ENCODE measurements around the gene NSD1.

Gene NSD1

DNA sequence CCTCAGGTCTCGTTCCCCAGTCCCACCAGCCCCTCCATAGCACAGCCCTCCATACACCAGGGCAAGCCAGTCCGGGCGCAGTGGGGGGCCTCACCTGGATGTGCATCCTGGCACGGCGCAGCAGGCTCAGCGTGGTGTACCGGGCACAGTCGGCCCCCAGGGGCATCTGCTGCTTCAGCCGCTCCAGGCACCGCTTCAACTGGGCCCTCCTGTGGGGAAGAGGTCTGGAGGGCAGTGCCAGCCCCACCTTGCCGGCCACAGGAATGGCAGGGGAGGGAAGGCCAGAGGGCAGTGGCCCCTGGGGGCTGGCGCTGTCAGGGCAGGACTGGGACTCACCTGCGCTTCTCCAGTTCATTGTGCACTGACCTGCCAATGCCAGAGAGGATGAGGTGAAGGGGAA lies 176.8 kb downstream of the NSD1 start:
- no peak for DNase-seq

DNA sequence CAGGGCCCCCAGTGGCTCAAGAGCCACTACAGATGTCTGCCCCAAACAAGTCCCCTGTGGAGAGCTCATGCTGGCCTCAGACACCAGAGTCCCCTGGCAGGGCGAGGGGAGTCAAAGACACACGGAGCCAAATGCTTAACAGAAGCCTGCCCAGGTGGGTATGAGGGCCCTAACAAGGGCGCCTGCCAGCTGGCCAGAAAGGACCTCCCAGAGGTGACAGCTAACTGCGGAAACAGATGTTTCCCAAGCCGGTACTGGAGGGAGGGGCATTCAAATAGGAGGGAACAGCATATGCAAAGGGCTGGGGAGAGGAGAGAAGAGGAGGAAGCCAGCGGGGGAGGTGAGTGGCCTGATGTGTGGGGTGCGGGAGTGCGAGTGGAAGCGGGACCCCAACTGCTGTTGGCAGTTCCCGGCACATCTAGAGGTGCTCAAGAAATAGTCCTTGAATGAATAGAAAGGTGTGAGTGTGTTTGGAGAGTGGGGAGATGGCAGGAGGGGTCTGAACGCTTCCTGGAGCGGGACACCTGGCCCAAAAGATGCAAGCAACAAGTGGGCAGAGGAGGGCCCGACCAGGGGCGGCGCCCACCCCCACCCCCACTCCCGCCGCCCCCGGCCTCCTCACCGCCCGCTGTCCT lies 177.3 kb downstream of the NSD1 start:
- no peak for DNase-seq

DNA sequence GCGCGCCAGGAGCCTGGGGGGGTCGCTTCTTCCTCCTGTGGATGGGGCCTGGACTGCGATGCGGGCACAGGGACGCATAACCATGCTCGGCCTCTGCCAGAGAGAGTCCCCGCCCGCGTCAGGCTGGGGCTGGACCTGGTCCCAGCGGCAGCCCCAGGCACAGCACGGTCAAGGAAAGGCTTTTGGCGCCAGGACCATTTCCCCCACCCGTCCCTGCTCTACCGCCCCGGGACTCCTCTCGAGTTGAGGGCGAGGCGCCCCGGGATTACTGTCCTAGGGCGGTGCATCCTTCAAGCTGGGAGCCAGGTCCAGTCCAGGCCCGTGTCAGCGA lies 177.8 kb downstream of the NSD1 start:
- DNase-seq, result no peak

DNA sequence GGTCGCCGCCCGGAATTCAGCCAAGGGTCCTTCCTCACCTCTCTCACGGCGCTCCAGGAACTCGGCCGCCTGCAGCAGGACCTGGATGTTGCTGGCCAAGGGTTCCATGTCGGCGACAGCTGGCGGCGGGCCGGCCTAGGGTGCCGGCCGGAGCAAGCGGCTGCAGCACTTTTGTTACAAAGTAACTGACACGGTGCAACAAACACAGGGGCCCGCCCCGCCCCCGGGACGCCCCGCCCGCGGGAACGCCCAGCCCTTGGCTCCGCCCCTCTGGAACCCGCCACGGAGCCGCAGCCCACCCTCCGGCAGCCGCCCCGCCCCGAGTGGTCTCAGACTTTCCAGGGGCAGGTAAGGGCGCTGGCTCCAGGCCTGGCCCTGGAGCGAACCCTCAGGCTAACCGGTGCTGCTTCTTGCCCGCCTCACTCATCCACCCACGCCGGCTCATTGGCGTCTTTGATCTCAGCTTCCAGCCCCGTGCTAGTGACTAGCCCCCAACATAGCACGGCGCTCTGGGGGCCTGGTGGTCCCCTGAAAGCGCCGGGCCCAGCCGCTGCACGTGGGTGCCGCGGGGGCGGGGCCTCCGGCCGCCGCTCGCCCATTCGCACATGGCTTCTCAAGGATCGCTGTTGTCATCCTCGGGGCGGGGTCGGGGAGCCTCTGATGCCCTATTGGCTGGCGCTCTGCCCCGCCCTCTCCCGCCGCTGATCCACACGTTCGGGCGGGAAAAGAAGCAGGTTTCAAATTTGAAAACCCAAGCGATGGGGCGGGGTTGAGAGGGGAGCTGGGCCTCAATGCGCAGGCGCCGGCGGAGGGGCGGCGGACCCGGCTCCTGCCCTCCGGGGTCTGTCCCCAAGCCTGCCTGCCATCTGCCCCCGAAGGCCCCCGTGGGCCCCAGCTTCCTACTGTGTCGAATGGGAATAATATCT lies 178.4 kb downstream of the NSD1 start, which contains the start of gene MXD3:
Gene MXD3, minus strand, starts transcription at position 176 of the 926 bp plus-strand sequence. Its CDS starts 68 bp downstream, at position 108.
- peak; percentile 83 for DNase-seq

DNA sequence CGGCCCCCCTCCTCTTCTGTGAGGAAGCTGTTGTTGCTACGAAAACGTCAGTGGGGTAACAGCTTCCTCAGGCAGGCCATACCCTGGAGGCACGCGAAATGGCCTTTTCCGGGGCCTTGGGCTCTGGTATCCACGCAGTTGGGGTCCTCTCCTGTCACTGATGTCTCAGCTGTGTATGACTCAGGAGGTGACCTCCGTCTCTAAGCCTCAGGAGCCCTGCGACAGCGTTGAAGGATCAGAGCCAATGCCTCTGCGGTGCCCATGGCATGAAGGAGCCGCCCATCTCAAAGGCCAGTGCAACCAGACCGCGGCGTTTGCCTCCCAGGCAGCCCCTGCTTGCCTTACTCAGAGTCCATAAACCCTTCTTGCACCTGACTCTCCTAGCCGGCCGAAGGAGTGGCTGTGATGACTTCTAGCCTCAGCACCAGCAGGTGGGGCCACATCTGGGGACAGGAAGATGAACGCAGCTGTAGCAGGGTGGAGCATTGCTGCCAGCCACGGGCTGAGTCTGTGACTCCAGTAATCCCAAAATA lies 179.1 kb downstream of the NSD1 start:
- no peak for DNase-seq

DNA sequence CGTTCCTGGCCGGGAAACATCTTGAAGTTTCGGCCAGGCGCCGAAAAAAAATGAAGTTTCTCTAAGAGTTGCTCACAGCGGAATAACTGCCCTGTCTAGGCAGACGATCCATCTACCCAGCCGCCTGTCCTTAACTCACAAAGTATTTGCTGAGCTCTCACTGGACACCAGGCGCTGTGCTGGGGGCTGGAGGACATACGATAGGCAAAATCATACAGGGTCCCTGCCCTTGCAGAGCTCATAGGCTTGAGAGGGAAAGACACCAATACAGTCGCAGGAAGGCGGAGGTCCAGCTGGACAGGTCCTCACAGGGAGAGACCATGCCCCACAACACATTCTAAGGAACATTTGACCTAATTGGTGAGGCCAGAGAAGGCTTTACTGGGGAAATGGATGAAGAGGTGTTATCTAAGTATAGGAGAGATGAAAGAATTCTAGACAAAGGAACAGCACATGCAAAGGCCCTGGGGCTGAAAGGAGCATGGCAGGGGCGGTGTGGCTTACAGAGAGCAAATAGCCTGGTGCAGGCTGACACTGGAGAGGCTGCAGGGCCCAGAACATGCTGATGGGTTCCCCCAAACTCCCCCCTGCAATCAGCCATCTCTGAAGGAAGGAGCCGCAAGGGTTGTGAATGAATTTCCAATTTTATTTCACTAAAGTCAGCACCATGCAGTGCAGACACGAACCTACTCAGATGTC lies 180.1 kb downstream of the NSD1 start:
- no peak for DNase-seq

DNA sequence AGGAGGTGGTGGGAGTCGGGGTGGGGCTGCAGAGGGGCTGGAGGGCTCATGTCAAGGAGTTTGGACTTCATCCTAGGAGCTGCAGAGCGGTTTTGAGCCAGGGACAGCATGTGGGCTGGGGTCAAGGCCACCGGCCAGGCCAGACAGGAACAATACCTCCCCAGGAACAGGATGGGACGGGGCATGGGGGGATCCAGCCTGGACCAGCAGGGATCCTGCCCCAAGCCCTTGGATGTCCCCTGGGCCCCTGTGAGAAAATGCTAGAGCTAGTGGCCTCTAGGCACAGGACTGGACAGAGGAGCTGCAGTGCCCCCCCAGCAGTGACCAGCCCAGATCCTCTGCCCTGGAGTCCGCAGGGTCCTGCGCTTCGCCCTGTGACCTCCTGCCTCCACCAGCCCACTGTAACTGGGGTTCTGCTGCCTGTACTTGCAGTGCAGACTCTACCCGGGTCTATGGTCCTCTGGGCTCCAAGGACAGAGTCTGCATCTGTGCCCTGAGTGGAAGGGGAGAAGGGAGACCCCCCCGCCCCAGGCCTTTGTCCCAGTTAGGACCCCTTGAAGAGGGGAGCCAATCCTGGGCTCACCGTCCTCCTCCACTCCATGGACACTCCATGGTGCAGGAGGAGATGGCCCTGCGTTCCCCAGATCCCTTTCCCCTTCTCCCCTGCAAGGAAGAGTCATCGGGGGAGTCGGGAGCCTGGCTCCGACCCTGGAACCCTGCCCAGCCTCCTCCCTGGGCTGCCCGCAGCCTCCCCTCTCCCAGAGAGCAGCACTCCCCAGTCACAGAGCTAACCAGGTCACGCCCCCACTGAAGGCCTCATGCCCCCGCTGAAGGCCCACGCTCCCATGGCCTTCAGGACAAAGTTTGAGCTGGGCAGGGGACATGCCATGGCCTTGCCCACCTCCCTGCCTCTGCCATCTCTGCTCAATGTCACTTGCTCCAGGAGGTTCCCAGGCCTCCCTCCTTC lies 181.1 kb downstream of the NSD1 start:
- no peak for DNase-seq

DNA sequence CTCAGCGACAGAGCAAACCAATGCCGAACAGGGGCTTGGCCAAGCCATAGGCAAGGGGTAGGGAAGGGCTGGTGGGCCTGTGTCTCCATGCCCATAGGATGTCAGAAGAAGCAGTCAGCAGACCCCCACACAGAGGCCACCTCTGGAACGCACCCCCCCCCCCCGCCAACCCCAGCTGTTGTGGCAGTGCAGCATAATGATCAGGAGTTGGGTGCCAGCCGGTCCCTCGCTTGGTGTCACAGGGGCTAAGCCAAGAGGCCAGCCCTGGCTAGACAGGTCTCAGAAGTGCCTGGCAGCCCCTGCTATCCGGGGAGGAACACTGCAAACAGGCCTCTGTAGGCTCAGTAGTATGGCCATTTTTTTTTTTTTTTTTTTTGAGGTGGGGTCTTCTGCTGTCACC lies 181.8 kb downstream of the NSD1 start:
- DNase-seq, result no peak

DNA sequence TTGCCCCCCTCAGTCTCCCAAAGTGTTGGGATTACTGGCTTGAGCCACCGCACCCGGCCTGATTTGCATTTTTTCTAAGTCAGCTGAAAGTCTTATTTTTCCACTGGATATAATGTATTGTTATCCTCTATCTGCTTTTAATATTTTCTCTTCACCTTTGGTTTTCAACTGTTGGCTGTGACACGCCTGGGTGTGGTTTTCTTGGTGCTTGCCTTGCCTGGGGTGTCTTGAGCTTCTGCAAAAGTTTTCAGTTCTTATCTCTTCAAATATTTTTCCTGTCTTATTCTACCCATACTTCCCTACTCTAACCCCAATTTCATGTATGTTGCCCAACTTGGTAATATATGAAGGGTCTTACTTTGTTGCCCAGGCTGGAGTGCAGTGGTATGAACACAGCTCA lies 182.4 kb downstream of the NSD1 start:
- DNase-seq, result no peak

DNA sequence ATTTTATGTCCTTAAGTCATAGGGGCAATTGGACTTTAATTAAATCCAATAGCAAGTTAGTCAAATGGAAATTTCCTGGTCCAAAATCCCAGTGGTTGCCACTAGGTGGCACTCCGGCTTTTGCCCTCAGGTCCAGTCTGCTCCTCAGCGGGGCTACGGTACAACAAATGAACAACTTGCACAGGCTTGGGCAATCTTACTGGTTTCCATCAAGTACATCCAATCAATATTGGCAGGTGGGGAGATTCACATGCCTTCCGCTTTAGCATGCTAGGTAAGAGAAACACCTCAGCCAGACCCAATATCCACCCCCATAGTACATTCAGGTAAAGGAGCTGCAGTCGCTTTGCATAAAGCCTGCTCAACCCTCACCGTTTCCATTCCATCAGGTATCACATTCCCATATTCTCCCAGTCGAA lies 184.4 kb downstream of the NSD1 start:
- DNase-seq, result no peak

DNA sequence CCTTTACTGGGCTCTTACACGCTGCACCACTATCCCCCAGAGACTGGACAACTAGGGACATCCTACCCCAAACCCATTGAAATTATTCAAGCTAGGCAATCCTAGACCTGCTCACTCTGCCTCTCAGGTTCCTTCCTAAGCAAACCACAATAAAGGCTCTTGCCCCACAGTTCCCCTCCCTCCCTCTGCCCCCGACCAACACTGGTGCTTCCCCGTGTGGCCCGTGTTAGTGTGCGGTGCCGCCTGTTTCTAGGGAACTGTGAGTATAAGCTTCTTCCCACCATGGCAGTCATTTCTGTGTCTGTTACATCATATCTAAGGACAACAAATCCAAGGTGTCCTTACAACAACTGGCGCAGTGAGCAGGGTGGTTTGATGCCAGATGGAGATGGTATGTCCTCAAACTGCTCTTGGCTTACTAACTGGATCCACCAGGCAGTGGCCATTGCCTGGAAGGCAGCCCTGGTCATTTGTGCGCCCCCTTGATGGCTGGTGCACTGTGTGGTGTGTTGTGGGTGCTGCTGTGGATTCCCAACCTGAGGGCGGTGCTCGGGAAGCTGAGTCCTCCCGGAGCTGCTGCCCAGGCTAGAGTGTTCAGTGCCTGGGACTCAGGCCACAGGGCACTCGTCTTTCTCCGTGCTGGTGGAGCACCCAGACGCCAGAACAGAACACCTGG lies 186.5 kb downstream of the NSD1 start:
- DNase-seq, result no peak

DNA sequence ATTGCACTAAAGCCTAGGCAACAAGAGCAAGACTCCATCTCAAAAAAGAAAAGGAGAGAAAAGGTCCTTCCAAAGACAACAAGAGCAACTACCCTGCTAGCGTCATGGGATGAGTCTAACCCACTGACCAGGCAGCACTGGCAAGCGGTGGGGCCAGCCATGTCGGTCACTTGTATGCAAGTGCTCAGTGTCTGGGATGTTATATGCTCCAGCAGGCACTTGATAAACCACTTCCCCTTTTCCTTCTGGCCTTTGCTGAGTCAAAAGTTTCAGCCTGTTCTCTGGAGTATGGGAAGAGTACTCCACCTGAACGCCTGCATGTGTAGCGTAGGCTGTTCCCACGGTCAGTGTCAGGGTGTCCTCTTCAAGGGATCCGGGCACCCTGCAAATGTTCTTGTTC lies 187.3 kb downstream of the NSD1 start:
- no peak for DNase-seq

DNA sequence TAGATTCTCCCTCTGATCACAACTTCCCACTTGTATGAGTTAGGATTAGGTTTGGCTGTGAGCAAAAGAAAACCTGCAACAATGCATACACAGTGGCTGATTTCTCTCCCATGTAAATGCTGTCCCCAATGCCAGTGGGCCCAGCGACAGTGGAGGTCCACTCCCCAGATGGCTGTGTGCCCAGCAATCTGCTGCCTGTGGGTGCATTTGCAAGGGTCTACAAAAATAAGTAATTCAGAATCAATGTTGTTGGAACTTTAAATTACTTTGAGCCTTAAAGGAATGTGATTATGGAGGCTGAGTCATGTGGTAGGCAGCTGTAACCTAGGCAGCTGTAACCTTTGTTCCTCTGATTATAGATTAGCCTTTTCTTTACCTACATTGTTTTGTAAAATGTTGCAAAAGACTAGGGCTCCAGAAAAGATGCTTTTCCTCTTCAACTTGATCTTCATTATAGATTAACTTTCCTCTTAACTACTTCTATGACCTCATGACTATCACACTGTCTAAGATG lies 192.4 kb downstream of the NSD1 start:
- DNase-seq, result no peak

DNA sequence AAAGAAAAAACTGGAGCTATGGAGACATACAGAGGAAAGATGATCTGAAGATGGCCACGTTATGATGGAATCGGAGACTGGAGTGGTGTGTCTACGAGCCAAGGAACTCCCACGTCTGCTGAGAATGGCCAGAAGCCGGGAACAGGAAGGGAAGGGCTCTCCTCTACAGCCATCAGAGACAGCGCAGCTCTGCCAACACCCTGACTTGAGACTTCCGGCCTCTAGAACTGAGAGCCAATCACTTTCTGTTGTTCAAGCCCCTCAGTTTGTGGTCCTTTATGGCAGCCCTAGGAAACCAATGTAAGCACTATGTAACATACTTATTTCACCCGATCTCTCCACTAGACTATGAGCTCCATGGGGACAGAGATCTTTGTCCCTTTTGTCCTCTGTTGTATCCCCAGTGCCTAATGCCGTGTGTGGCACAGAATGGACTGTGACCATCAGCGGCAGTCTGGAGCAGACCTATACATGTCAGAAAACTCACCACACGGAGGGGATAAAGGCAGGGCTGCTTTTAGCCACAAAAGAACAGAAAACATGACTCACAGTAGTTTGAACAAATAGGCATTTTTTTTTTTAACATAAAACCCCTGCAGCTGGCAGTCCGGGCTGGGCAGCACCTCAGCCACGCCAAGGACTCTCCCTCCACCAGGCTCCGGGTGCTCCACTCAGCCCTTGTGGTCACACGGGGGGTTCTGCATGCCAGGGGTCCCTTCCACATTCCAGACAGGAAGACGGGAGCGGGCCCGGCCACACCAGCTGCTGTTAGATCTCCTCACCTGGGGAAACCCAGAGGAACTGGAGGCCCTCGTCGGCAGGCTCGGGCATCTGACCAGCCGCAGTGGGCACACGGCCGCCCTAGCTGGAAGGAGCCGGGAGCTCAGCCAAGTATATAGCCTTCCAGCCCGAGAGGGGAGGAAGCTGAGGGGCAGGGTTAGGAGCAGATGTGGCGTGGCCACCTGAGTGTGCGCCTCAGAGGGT lies 194.3 kb downstream of the NSD1 start:
- DNase-seq, result no peak

DNA sequence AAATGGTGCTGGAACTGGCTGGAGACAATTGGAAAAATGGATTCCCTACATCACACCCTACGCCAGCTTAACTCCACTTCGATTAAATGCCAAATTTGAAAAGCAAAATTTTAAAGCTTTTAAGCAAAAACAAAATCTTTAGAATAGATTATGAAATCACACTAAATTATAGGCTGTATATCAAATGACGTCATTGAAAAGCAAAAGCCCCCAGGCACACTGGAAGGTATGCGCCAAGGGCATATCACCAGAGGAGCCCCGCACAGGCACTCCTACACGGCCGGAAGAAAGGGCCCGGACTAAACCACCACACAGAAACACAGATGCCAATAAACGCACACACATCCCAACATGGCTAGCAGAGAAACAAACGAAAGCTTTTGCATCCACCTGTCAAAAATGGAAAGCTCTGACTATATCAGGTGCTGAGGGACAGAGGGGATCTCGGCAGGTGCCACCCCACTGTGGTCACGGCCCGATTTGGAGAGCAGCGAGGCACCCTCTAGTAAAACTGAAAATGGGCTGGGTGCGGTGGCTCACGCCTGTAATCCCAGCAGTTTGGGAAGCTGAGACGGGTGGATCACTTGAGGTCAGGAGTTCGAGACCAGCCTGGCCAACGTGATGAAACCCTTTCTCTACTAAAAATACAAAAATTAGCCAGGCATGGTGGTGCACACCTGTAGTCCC lies 195.1 kb downstream of the NSD1 start:
- DNase-seq, result no peak

DNA sequence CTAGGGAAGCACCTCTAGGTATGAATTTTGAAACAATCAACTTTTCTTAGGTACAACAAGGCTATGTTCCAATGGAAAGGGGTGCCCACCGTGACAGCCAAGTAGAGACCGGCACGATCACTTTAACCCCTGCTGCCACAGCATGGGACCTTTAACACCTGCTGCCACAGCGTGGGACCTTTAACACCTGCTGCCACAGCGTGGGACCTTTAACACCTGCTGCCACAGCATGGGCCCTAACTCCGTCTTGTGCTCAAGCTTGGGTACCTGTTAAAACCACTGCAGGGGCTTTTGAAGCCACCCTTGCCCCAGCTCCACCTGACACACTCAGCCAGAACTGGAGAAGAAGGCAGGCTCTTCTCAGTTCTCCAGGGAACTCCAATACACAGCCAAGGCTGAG lies 196.3 kb downstream of the NSD1 start:
- DNase-seq, result no peak

DNA sequence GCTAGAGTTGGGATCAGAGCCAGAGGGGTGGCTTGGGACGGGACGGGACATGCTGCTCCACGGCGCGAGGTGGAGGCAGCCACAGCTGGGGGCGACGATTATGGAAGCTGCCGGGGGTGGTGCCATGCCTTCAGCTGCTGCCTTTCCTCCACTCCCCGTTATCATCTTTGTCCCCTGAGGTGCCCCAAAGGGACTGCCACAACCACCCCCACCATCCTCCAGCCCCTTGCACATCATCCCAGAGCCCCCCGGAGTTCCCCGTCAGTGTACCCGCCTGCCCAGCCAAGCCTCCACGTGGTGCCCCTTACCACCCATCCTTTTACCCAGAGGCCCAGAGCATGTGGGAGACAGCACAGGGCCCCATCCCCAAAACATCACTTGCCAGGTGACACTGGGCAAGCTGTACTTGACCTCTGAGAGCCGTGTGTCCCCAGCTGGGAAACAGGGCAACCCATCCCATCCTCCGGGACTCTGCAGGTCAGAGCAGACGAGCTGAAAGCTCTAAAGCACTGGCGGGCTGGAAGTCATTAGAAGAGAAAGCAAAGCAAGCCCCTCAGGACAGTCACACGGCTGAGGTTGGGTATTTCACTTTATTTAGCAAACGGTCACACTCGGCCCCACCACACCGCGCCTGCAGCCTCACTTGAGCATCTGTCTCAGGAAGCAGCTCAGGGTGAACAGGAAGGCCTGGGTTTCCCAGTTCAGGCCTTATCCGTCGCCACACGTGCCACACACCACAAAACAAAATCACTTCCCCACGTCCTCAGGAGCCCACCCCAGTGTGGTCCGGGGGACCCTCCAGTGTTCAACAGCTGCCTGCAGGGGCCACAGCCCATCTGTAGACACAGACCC lies 197.6 kb downstream of the NSD1 start:
- no peak for DNase-seq

DNA sequence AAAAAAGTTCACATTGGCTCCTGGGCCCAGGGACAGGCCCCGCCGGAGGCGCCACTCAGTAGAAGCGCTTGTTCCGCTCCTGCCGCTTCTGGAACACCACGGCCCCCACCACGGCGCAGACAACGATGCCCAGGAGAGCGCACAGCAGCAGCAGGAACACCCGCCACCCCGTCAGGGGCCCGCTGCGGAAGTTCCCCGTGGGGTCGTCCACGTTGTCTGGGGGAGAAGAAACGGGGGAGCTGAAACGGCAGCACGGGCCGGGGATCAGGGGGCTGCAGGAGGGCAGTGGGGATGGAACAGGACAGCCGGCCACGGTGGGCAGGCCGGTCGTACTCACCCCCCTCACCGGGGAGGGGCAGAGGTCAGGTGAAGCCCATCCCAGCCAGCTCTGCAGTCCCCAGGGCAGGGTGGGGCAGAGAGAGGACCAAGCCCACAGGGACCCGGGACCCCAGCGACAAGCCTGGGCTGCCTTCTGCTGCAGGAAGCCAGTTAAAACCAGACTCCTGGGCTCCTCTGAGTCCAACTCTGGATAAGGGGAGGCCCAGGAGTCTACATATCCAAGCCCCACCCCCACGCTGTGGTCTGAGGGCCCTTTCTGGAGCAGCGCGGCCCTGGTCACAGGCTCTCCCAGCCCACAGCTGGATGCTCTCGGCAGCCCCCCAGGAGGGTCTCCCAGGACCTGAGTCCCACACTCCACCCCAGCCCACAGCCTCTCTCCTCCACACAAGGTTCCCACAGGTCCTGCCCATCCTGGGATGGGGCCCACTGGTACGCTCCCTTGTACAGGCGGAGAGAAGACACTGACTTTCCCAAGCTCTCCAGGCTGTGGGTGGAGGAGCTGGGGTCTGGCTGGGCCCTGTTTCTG lies 198.7 kb downstream of the NSD1 start:
- no peak for DNase-seq

All from DMS79 (cell line).